GM19397 (cell line): ENCODE measurements around the gene BIRC5.

Source experiments
- ATAC-seq: cut with Tn5 transposase; IDR thresholded peaks from one replicate; pipeline ENCODE4 v1.9.1; 2021; ENCODE audit warnings: mild to moderate bottlenecking, moderate library complexity; ENCODE audit not compliant: unreplicated experiment

Gene BIRC5

DNA sequence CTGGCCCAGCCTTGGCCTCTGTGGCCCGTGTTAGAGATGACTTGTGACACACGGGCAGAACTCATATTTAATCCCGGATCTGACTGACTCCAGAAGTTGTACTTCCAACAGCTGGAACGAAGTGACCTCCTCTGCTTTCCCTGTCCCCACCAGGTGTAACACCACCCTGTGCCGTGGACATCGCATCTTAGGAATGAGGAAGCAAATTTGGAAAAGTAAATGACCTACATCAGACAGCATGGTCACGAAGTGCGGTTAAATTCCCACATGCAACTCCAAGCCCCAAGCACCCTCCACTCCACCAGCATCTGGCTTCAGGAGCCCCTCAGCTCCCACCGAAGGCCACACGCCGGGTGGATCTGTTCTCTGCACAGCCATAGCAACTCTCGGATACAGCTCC is 30.1 kb upstream of the BIRC5 start:
- no peak for ATAC-seq

GRCh38 chr17:78184351-78184750 is 29.7 kb upstream of the BIRC5 start:
- no peak for ATAC-seq

- ATAC-seq: no peak
Measured at GRCh38 chr17:78184868-78185267, 29.2 kb upstream of the BIRC5 start.

- ATAC-seq: no peak
Measured at GRCh38 chr17:78185981-78186691, 27.9 kb upstream of the BIRC5 start.

DNA sequence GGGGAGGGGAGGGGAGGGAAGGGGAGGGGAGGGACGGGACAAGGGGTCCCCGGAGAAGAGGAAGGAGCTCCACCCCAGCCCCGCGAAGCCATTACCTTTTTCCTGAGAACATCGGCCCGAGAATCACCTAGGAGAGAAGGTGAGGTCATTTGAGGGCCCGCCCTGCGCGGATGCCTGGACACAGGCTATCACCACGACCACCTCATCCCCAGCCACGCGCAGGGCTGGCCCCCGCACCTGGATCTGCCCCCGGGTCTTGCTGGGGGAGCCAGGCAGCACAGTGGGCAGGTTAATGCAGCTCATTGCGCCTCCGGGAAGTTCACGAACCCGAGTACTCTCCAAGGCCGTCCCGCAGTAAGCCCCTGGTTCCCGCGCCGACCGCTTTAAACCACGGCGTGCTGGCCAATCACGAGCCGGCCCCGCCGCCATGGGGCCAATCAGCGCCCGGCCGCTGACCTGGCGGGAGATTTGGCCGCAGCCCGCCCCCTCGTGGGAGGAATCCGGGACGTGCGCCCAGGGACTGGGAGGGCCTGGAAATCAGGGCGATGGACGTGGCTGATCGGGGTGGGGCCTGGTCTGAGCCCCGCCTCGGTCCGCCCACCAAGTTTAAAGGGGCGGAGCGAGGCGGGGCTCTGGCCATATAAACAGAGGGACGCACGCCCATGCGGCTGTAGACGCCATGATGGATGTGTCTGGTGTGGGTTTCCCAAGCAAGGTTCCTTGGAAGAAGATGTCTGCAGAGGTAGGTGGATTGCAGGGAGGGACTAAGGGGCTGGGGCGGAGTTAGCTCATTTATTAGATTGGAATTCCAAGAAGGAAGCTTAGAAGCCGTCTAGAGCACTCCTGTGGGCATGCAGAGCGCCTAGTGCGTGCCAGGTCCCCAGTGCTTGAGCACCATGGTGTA is 27.1 kb upstream of the BIRC5 start, which contains the start of the genes AFMID and TK1:
AFMID (plus strand) TSS at position 671 of the 904 bp plus-strand sequence; CDS start at position 680, 9 bp downstream.
TK1 (minus strand) TSS at position 361 of the 904 bp plus-strand sequence; CDS start at position 303, 58 bp downstream.
- peak; percentile 94 for ATAC-seq

- ATAC-seq: no peak
Measured at GRCh38 chr17:78196716-78197115, 17.3 kb upstream of the BIRC5 start.

DNA sequence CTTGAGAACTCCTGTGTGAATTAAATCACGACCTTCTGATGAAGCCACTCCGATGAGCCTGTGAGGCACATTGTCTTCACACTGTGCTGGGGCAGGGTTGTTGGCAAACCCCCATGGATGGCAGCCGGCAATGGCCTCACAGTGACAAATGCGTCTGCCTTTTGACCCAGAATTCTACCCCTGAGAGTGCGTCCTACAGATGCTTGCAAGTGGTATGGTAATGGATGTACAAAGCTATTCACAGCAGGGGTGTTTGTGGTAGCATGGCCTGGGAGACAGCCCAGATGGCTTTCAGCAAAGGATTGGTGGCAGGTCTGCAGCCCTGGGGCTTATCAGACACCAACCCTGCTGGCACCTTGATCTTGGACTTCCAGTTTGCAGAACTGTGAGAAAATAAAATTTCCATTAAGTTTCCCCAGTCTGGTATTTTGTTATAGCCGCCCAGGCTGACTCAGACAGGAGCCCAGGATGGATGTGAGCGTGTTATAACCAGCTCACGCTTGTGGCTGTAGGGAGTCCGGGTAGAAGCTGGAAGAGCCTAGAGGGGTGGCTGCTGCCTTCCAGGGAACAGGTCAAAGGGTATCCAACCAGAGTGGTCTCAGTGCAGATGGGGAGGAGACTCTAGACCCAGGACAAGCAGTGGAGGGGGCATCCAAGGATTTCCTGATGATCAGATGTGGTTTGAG is 16.8 kb upstream of the BIRC5 start:
- no peak for ATAC-seq

DNA sequence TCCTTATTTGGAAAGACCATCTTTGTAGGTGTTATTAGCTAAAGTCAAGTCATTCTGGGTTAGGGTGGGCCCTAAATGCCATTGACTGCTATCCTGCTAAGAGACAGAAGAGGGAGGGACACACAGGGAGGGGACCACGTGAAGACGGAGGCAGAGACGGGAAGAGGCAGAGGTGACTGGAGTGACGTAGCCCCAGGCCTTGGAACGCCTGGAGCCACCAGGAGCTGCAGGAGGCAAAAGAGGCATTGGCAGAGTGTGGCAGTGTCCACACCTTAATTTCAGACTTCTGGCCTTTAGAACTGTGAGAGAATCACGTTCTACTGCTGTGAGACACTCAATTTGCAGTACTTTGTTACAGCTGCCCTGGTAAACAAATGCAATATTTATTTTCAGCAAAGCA is 13.6 kb upstream of the BIRC5 start:
- ATAC-seq: no peak

DNA sequence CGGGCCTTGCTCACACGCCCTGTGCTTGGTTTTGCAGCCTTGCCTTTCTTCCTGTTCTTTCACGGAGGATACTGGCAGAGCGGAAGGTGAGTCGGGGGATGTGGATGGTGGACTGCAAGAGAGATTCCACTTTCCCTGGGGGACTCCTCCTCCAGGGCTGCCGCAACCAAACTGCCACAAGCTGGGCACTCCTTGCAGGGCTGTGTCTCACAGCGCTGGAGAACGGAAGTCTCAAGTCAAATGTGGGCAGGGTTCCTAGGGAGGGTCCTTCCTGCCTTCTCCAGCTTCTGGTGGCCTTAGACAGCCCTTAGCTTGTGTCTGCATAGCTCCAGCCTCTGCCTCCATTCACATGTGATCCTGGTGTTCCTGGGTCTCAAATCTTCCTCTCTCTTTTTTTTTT is 11.4 kb upstream of the BIRC5 start:
- ATAC-seq: no peak

DNA sequence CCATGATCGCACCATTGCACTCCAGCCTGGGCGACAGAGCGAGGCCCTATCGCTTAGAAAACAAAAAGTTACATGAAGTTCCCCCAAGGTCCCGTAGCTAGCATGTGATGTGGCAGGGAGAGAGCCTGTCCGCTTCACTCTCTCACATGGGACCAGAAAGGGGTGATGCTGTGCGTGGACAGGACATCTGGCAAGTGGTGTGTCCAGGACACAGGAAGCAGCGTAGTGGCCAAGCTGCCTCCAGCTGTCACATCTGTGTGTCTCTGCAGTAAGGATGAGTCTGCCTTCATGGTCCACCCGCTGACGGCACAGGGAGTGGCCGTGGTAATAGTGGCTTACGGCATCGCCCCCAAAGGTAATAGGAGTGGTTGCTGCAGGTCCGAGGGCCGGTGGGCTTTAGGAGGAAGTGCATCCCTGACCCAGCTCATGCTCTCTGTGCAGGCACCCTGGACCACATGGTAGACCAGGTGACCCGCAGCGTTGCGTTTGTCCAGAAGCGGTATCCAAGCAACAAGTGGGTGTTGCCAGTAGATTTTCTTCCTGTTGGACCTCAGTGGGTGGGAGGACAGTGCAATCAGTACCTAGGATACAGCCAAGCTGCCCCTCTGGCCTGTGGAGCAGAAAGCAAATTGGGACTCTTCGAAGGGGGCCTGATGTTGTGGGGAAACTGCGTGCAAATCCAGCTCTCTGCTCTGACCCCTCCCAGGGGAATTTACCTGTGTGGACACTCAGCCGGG is 9.5 kb upstream of the BIRC5 start:
- no peak for ATAC-seq

DNA sequence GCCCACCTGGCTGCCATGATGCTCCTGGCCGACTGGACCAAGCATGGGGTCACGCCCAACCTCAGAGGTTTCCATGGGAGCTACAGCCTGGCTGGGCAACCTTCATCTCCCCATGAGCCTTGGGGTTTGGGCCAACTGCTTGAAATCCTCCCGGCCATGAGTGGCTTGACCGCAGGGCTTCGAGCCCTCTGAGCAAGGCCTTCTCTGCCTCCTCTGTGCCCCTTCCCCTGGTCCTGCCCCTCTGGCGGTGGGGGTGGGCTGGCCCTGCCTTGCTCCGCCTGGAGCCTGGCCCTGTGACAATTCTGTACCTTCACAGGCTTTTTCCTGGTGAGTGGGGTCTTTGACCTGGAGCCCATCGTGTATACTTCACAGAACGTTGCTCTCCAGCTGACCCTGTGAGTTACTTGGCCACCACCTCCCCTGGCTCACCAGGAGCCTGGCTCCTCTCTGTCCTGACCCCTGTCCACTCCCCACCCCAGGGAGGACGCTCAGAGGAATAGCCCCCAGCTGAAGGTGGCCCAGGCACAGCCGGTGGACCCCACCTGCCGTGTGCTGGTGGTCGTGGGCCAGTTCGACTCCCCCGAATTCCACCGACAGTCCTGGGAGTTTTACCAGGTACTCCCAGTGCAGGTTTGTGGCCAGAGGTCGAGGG is 8.8 kb upstream of the BIRC5 start:
- ATAC-seq: no peak

- no peak for ATAC-seq
Measured at GRCh38 chr17:78206298-78206697, 7.8 kb upstream of the BIRC5 start.

- no peak for ATAC-seq
Measured at GRCh38 chr17:78208486-78208885, 5.6 kb upstream of the BIRC5 start.

- ATAC-seq: no peak
Measured at GRCh38 chr17:78210111-78210510, 3.9 kb upstream of the BIRC5 start.

DNA sequence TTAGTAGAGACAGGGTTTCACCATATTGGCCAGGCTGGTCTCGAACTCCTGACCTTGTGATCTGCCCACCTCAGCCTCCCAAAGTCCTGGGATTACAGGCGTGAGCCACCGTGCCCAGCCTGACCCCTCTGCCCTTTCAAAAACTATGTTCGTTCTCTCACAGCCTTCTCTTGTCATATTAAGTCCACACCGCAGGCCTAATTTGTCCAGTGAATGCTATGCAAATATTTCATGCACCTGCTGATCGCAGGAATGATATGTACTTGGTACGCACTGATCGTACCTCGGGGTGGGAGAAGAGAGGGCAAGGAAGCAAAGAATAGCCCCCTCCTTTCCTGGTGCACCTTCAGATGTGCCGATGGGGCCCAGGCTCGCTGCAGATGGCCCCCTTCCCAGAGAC is 3.0 kb upstream of the BIRC5 start:
- ATAC-seq: no peak

- no peak for ATAC-seq
Measured at GRCh38 chr17:78214706-78215061, 631 bp downstream of the BIRC5 start.

- no peak for ATAC-seq
Measured at GRCh38 chr17:78219396-78220150, 5.5 kb downstream of the BIRC5 start.

- ATAC-seq: no peak
Measured at GRCh38 chr17:78223061-78223460, 9.0 kb downstream of the BIRC5 start.

GRCh38 chr17:78223765-78224164 is 9.7 kb downstream of the BIRC5 start:
- ATAC-seq: no peak
